Activated CD8-positive, alpha-beta memory T cell treated with anti-CD3 and anti-CD28 coated beads, Interleukin-2, amount 50 U/mL, for 24 hours (primary cell): ENCODE results near the gene COX6B1.
"Not testable (repeated sequence)": the region's sequence is repeated elsewhere in the genome, so short reads cannot be mapped to it uniquely, and the experiment has no call there.

Source experiments
- DNase-seq: peaks from one replicate; pipeline ENCODE4 v3.0.0-alpha.2; 2020; ENCODE audit errors: extremely low read depth

The COX6B1 gene, protein sequence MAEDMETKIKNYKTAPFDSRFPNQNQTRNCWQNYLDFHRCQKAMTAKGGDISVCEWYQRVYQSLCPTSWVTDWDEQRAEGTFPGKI

DNA sequence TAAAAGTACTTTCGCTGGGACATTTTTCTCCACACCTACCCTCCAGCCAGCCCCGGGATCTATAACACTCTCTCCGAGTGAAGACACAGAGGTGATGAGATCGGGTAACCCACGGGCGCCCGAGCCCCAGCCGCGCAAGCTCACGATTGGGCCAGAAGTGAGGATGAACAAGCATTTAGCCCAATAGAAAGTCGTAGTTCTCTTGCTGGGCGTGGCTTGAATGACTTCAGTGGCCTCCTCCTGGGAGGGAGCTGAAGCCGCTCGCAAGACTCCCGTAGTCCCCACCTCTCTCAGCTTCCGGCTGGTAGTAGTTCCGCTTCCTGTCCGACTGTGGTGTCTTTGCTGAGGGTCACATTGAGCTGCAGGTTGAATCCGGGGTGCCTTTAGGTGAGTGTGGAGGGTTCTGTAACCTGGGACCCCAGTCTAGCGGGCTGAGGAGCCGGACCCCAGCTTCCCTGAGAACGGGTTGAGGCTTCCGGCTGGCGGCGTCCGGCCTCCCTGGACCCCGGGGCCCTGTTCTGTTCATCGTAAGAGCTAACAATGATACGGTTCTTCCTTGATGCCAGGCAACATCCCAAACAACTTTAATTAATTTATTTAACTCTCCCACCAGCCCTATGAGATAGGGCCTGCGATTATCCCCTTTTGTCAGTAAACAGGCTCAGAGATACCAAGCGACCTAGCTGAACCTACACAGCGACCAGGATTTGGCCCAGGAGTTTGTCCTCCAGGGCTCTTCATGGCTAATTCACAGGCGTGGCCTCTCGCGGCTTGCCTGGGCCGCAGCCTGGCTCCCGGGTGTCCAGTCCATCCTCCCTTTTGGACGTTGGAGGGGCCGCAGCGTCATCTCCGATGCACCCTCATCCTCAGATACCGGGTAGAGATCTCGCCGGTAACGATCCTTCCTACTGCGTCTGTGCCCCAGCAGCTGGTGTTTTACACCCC lies at the start of gene COX6B1:
TSS of gene COX6B1 (plus strand) at position 307 of the 945 bp plus-strand sequence. CDS start 2,921 bp downstream, outside the sequence.
- DNase-seq, result peak; percentile 87

DNA sequence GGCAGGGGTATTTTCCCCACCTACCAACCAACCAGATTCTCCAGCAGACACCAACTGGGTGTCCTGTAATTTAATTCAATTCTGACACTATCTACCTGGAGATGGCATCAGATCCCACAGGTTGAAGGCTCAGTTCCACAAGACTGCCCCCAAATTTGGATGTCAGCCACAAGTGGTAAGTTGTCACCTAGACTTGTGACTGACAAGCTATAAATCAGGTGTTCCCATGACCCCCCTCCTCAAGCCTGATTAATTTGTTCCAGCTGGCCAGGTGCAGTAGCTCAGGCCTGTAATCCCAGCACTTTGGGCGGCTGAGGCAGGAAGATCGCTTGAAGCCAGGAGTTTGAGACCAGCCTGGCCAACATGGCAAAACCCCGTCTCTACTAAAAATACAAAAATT lies 46.2 kb upstream of the COX6B1 start:
- no peak for DNase-seq

GRCh38 chr19:35604436-35604835 lies 43.7 kb upstream of the COX6B1 start:
- not testable (repeated sequence) for DNase-seq

DNA sequence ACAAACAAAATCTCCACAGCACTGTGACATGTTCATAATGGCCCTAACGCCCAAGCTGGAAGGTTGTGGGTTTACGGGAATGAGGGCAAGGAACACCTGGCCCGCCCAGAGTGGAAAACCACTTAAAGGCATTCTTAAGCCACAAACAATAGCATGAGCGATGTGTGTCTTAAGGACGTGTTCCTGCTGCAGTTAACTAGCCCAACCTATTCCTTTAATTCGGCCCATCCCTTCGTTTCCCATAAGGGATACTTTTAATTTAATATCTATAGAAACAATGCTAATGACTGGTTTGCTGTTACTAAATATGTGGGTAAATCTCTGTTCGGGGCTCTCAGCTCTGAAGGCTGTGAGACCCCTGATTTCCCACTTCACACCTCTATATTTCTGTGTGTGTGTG lies 41.0 kb upstream of the COX6B1 start:
- DNase-seq, result not testable (repeated sequence)

- DNase-seq, result no peak
Measured at GRCh38 chr19:35607661-35608060, 40.5 kb upstream of the COX6B1 start.

DNA sequence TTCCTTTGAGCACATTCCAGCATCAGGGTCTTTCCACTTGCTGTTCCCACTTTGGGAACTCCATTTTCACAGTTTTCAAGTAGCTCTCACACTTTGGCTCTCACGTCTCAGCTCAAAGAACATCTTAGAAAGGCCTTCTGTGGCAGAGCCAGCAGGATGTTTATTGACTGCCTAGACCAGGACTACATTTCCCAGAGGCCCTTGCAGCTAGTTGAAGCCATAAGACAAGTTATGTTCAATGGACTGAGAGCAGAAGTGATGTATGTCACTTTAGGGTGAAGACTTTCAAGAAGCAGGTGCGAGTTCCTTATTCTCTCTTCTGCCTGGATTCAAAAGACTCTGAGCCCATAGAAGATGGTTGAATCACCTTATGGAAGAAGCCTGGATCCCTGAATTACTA lies 39.9 kb upstream of the COX6B1 start:
- DNase-seq, result no peak

- no peak for DNase-seq
Measured at GRCh38 chr19:35609851-35610353, 38.2 kb upstream of the COX6B1 start.

DNA sequence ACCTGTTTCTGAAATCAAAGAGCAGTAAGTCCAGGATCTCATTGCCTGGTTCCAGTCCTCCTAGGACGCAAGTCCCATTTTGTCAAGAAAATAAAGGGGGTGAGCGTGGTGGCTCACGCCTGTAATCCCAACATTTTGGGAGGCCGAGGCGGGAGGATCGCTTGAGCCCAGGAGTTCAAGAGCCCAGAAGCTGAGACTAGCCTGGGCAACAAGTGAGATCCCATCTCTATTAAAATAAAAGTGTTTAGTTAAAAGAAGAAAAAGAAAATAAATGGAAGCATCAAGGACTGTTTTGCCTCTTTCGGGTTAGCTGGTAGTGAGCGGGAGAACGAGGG lies 35.9 kb upstream of the COX6B1 start:
- no peak for DNase-seq

- DNase-seq, result peak; percentile 82
Measured at GRCh38 chr19:35612559-35613321, 35.4 kb upstream of the COX6B1 start, which contains the start of gene HAUS5. TSS of gene HAUS5 (plus strand) at chr19:35612735. CDS start at chr19:35612795, 60 bp downstream.

DNA sequence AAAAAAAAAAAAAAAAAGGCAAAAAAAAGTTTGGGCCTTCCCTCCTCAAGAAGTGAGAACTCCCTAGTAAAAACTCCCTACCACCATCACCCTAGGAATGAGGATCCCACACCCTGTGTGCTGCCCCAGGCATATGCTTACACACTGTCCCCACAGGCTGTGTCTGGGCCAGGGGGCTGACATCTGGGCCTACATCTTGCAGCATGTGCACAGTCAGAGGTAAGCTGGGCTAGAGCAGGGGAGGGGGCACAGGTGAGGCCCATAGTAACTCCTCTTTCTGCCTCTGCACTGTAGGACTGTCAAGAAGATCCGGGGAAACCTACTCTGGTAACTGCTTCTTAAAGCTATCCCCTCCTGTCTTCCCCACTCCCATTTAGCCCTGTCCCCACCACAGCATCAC lies 34.5 kb upstream of the COX6B1 start:
- no peak for DNase-seq

DNA sequence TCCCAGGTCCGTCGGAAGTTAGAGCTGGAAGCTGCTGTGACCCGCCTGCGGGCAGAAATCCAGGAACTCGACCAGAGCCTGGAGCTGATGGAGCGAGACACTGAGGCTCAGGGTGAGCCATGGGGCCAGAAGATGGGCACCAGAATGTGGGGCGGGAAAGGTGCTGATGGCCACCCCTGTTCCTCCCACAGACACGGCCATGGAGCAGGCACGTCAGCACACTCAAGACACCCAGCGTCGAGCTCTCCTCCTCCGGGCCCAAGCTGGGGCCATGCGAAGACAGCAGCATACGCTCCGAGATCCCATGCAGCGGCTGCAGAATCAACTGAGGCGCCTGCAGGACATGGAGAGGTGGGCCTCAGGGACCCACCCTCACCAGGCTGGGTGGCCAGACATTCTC lies 33.1 kb upstream of the COX6B1 start:
- no peak for DNase-seq

- no peak for DNase-seq
Measured at GRCh38 chr19:35618857-35619256, 29.3 kb upstream of the COX6B1 start.

GRCh38 chr19:35619290-35619923 lies 28.7 kb upstream of the COX6B1 start:
- DNase-seq, result no peak

GRCh38 chr19:35620001-35620400 lies 28.1 kb upstream of the COX6B1 start:
- no peak for DNase-seq

GRCh38 chr19:35621708-35622107 lies 26.4 kb upstream of the COX6B1 start:
- DNase-seq, result no peak

DNA sequence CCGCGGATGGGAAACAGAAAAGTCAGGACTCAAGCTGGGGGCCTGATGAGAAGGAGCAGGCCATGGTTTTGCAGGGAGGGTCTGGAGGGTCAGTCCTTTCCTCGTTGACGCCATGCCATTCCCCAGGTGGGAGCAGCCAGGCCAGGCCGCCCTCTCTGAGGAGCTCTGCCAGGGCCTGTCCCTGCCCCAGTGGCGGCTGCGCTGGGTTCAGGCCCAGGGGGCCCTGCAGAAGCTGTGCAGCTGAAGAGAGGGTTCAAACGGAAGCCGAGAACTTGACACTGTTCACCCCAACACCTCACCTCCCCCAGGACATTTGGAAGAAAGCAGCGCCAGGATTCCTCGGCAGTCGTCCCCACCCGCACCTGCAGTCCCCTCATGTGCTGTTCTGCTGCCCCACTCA lies 25.4 kb upstream of the COX6B1 start:
- DNase-seq, result no peak

GRCh38 chr19:35623327-35624010 lies 24.7 kb upstream of the COX6B1 start:
- no peak for DNase-seq

- DNase-seq, result no peak
Measured at GRCh38 chr19:35628264-35628564, 19.9 kb upstream of the COX6B1 start.

DNA sequence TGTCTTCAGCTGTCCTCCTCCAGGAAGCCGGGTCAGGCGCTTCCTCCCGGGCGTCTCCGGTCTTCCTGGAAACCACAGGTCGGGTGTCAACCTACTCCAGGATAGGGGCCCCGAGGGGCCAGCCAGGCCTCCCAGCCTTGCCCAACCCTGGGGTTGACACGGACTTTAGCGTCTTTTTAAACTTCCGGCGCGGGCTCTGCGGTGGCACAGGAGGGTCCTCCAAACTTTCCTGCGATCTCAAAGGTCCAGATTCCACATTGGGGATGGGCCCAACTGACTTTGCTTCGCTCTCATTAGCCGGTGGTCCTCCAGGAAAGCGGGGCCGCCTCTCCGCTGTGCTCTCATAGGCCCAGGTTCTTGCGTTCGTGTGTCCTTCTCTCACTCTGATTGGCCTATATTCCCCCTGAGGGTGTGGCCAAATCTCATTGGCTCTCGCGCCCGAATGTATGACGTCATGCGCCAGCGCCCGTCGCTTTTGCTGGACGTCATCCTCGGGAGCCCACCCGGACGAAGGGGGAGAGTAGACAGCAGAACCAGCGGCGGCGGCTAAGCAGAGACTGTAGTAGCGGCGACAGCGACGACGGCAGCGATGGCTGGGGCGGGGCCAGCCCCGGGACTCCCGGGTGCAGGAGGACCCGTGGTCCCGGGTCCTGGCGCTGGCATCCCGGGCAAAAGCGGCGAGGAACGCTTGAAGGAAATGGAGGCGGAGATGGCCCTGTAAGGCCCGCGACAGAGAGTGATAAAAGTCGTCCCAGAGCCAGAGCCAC lies 19.4 kb upstream of the COX6B1 start, which contains the start of gene RBM42:
TSS of gene RBM42 (plus strand) at position 472 of the 767 bp plus-strand sequence. CDS start at position 590, 118 bp downstream.
- peak; percentile 94 for DNase-seq

DNA sequence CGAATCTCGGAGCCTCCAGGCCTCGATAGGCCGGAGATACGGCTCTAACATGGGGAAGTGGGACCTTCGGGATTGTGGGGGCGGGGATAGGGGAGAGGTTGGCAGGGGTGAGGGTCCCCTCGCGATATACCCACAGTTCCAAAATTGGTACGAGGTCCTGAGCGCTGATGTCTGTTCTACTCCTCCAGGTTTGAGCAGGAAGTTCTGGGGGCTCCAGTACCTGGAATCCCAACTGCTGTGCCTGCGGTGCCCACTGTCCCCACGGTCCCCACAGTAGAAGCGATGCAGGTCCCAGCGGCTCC lies 18.8 kb upstream of the COX6B1 start:
- no peak for DNase-seq
